OCI-LY1 (cell line): Measurements from ENCODE around the gene TMEM253.

ENCODE experiments used
- EZH2 ChIP-seq: fragments of 200-600 bp; sonication (generic), shearing (Covaris generic); IDR thresholded peaks from 2 replicates; pipeline ENCODE4 v1.8.0; 2017; ENCODE audit warnings: borderline replicate concordance, mixed run types, mild to moderate bottlenecking, antibody characterized with exemption, low read length, moderate library complexity, mixed read lengths
- TF ChIP-seq, protein P1 (sequence below): fragments of 200-600 bp; sonication (generic), shearing (Covaris generic); IDR thresholded peaks from 2 replicates; pipeline ENCODE4 v1.5.1; 2017; ENCODE audit warnings: mild to moderate bottlenecking, antibody characterized with exemption, low read length, moderate library complexity, mixed read lengths

DNA sequence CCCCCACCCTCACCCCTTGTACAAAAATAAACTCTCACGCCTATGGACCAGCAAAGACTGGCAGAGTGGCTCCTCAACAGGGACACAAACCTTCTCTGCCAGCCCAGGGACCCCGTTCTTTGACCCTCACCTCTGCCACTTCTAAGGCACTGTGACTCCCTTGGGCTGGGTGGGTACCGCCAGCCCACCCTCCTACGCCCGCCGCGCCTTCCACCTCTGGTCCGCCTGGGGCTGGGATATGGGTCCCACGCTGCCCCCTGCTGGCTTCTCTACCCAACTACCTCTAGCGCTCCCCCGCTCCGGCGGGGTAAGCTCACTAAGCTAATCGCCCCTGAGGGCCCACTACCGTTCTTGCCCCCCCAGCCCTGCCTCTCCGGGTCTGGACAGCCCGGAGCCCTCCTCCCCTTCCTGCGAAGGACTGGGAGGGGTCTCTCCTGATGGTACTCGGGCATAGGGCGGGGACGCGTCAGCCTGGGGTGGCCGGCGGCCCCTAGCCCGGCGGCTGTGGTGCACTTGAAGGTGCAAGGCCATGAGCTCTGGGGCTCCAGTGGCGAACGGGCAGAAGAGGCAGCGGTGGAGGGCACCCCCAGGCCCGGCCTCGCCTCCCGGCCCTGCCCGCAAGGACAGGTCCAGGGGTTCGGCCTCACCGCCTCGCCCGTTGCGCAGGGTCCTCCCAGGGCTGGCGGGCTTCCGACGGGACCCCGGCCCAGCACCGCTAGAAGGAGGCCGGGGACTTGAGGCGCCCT lies 10.5 kb upstream of the TMEM253 start:
- no peak for TF ChIP-seq EZH2
- TF ChIP-seq, protein P1, sequence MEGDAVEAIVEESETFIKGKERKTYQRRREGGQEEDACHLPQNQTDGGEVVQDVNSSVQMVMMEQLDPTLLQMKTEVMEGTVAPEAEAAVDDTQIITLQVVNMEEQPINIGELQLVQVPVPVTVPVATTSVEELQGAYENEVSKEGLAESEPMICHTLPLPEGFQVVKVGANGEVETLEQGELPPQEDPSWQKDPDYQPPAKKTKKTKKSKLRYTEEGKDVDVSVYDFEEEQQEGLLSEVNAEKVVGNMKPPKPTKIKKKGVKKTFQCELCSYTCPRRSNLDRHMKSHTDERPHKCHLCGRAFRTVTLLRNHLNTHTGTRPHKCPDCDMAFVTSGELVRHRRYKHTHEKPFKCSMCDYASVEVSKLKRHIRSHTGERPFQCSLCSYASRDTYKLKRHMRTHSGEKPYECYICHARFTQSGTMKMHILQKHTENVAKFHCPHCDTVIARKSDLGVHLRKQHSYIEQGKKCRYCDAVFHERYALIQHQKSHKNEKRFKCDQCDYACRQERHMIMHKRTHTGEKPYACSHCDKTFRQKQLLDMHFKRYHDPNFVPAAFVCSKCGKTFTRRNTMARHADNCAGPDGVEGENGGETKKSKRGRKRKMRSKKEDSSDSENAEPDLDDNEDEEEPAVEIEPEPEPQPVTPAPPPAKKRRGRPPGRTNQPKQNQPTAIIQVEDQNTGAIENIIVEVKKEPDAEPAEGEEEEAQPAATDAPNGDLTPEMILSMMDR, result peak; percentile 53
